H1 (cell line): Measurements from ENCODE around the gene CSNK2A3. TPM values are rescaled to one million over a fixed set of nuclear protein-coding genes. Genes with fewer than 3 reads are reported as not detected.

Source experiments
- CTCF ChIA-PET: fragments of 300-600 bp; sonication (Branson Sonifier 250); formaldehyde crosslinking; loops from one replicate; lab custom pipeline; 2021; ENCODE audit not compliant: partially characterized antibody; lab: Charles Lee
- POLR2A ChIA-PET: fragments of 300-600 bp; sonication (Branson Sonifier 250); formaldehyde crosslinking; loops from one replicate; lab custom pipeline; 2021; ENCODE audit warnings: inconsistent platforms; ENCODE audit not compliant: partially characterized antibody; lab: Charles Lee
- DNase-seq, 2 experiments: peaks; one replicate each; pipeline versions ENCODE4 v3.0.0 to v3.0.0-alpha.2; 2010 to 2022; ENCODE audit warnings: low spot score in 2 of 2, low read depth in 1 of 2, mixed read lengths in 1 of 2
- FAIRE-seq: peaks from 2 replicates; lab custom pipeline; 2011; peaks lifted over from hg19 to GRCh38; lab: Jason Lieb, UNC
- H2AFZ ChIP-seq: 2 replicates; pipeline ENCODE4 v1.8.1; 2012; ENCODE audit warnings: low read length, inconsistent platforms
- H2AK5ac ChIP-seq: 2 replicates; pipeline ENCODE4 v1.6.1; 2013; ENCODE audit warnings: low read depth, low read length
- H2BK120ac ChIP-seq: replicated peaks from 2 replicates; pipeline ENCODE3; 2013; ENCODE audit warnings: low read depth, low read length, inconsistent platforms
- H2BK12ac ChIP-seq: 2 replicates; pipeline ENCODE4 v1.6.1; 2013; ENCODE audit warnings: low read depth, low read length
- H2BK15ac ChIP-seq: 2 replicates; pipeline ENCODE4 v1.6.1; 2013; ENCODE audit warnings: low read length
- H2BK20ac ChIP-seq: 2 replicates; pipeline ENCODE4 v1.6.1; 2013; ENCODE audit warnings: low read length
- H2BK5ac ChIP-seq: 2 replicates; pipeline ENCODE4 v1.6.1; 2013; ENCODE audit warnings: low read depth, low read length
- H3K14ac ChIP-seq: 2 replicates; pipeline ENCODE4 v1.6.1; 2013; ENCODE audit warnings: inconsistent platforms; ENCODE audit not compliant: insufficient read length
- H3K18ac ChIP-seq: 2 replicates; pipeline ENCODE4 v1.6.1; 2013; ENCODE audit warnings: low read length; ENCODE audit errors: extremely low read depth
- H3K23ac ChIP-seq: 2 replicates; pipeline ENCODE4 v1.6.1; 2013; ENCODE audit warnings: inconsistent platforms; ENCODE audit not compliant: insufficient read length
- H3K23me2 ChIP-seq: 2 replicates; pipeline ENCODE4 v1.6.1; 2013; ENCODE audit warnings: low read depth, low read length
- H3K27ac ChIP-seq: 2 replicates; pipeline ENCODE4 v1.6.1; 2011; ENCODE audit warnings: low read depth, low read length, inconsistent platforms
- H3K27me3 ChIP-seq, 4 experiments: replicated peaks in 1 of 4; 1 replicate in 1 of 4; 2 replicates in 3 of 4; pipeline versions ENCODE4 v1.6.1 to v1.8.1; 2011 to 2013; ENCODE audit warnings: low read length in 3 of 4, mild to moderate bottlenecking in 3 of 4, inconsistent platforms in 2 of 4, mixed read lengths in 2 of 4, moderate library complexity in 1 of 4; ENCODE audit not compliant: control insufficient read depth in 3 of 4, insufficient read depth in 3 of 4; ENCODE audit errors: extremely low read depth in 1 of 4
- H3K36me3 ChIP-seq, 4 experiments: 2 replicates each; pipeline versions ENCODE4 v1.6.1 to v1.8.1; 2011 to 2013; ENCODE audit warnings: mild to moderate bottlenecking in 4 of 4, low read length in 3 of 4, moderate library complexity in 2 of 4, control low read depth in 1 of 4, inconsistent platforms in 1 of 4; ENCODE audit not compliant: insufficient read depth in 4 of 4, control insufficient read depth in 2 of 4
- H3K4ac ChIP-seq: replicated peaks from 2 replicates; pipeline ENCODE3; 2013; ENCODE audit warnings: low read length, low read depth, mixed read lengths, inconsistent platforms; ENCODE audit not compliant: insufficient read length
- H3K4me1 ChIP-seq, 4 experiments: replicated peaks in 1 of 4; 1 replicate in 1 of 4; 2 replicates in 3 of 4; pipeline versions ENCODE4 v1.6.1 to v1.8.1; 2011 to 2013; ENCODE audit warnings: low read length in 3 of 4, inconsistent platforms in 2 of 4, mixed read lengths in 1 of 4; ENCODE audit not compliant: insufficient read depth in 4 of 4, control insufficient read depth in 3 of 4
- H3K4me2 ChIP-seq, 2 experiments: 2 replicates each; pipeline versions ENCODE4 v1.6.1 to v1.8.1; 2011 to 2013; ENCODE audit warnings: low read depth in 2 of 2, low read length in 2 of 2, control low read depth in 1 of 2, inconsistent platforms in 1 of 2, mild to moderate bottlenecking in 1 of 2; ENCODE audit not compliant: insufficient read depth in 1 of 2
- H3K4me3 ChIP-seq, 4 experiments: fragments of 200-600, 300-600 bp in 1 of 4; sonication (generic), shearing (Covaris generic), sonication (Bioruptor Twin) in 1 of 4; 2 replicates each; pipeline versions ENCODE4 v1.5.1 to v1.8.1; 2011 to 2016; ENCODE audit warnings: low read length in 4 of 4, low read depth in 3 of 4, control low read depth in 2 of 4, inconsistent platforms in 2 of 4, mild to moderate bottlenecking in 2 of 4, mixed read lengths in 1 of 4, moderate library complexity in 1 of 4; ENCODE audit not compliant: insufficient read depth in 2 of 4; ENCODE audit errors: extremely low read depth in 1 of 4
- H3K56ac ChIP-seq: replicated peaks from 2 replicates; pipeline ENCODE3; 2013; ENCODE audit warnings: low read depth, mild to moderate bottlenecking, mixed read lengths, low read length, inconsistent platforms; ENCODE audit not compliant: insufficient read length
- H3K79me1 ChIP-seq: 2 replicates; pipeline ENCODE4 v1.6.1; 2013; ENCODE audit warnings: low read depth, low read length, control low read depth
- H3K79me2 ChIP-seq, 2 experiments: 2 replicates each; pipeline versions ENCODE4 v1.6.1 to v1.8.1; 2012 to 2013; ENCODE audit warnings: low read length in 2 of 2, mild to moderate bottlenecking in 2 of 2, inconsistent platforms in 1 of 2; ENCODE audit not compliant: insufficient read depth in 2 of 2, control insufficient read depth in 1 of 2
- H3K9ac ChIP-seq, 4 experiments: replicated peaks in 1 of 4; 1 replicate in 1 of 4; 2 replicates in 3 of 4; pipeline versions ENCODE4 v1.6.1 to v1.8.1; 2011 to 2013; ENCODE audit warnings: low read depth in 3 of 4, low read length in 3 of 4, control low read depth in 2 of 4, mild to moderate bottlenecking in 2 of 4, moderate library complexity in 2 of 4, inconsistent platforms in 1 of 4; ENCODE audit errors: extremely low read depth in 1 of 4
- H3K9me3 ChIP-seq, 2 experiments: 2 replicates each; pipeline versions ENCODE4 v1.6.1 to v1.8.1; 2012 to 2013; ENCODE audit warnings: mild to moderate bottlenecking in 2 of 2, moderate library complexity in 2 of 2, control low read depth in 1 of 2, inconsistent platforms in 1 of 2, low read depth in 1 of 2, low read length in 1 of 2, mixed read lengths in 1 of 2; ENCODE audit not compliant: insufficient read depth in 2 of 2
- H4K20me1 ChIP-seq, 2 experiments: replicated peaks in 1 of 2; 2 replicates each; pipeline versions ENCODE3 to v1.8.1; 2011 to 2013; ENCODE audit warnings: inconsistent platforms in 2 of 2, low read length in 2 of 2, mild to moderate bottlenecking in 1 of 2; ENCODE audit not compliant: insufficient read depth in 2 of 2, control insufficient read depth in 1 of 2
- H4K5ac ChIP-seq: 2 replicates; pipeline ENCODE4 v1.6.1; 2013; ENCODE audit warnings: low read length, low read depth, mixed read lengths, inconsistent platforms; ENCODE audit not compliant: insufficient read length
- H4K8ac ChIP-seq: 2 replicates; pipeline ENCODE4 v1.8.0; 2013; ENCODE audit warnings: mild to moderate bottlenecking, moderate library complexity, low read length, inconsistent platforms; ENCODE audit not compliant: insufficient read depth; ENCODE audit errors: extremely low read depth
- H4K91ac ChIP-seq: replicated peaks from 2 replicates; pipeline ENCODE3; 2013; ENCODE audit warnings: low read length, mixed read lengths, inconsistent platforms; ENCODE audit not compliant: insufficient read length
- BACH1 ChIP-seq: IDR thresholded peaks from 2 replicates; pipeline ENCODE4 v1.6.1; 2012; ENCODE audit warnings: low read length, improper control_type of control experiment
- CHD1 ChIP-seq: IDR thresholded peaks from 2 replicates; pipeline ENCODE4 v1.6.1; 2012; ENCODE audit warnings: low read depth, low read length, improper control_type of control experiment
- CHD2 ChIP-seq: IDR thresholded peaks from 2 replicates; pipeline ENCODE4 v1.6.1; 2012; ENCODE audit warnings: low read length, improper control_type of control experiment
- GABPA ChIP-seq: IDR thresholded peaks from 2 replicates; pipeline ENCODE4 v1.6.1; 2011; ENCODE audit warnings: mild to moderate bottlenecking, low read length, moderate library complexity, borderline replicate concordance; ENCODE audit not compliant: insufficient read depth
- JUN ChIP-seq: IDR thresholded peaks from 2 replicates; pipeline ENCODE4 v1.6.1; 2011; ENCODE audit warnings: low read depth, mild to moderate bottlenecking, improper control_type of control experiment, low read length
- POU5F1 ChIP-seq: IDR thresholded peaks from 2 replicates; pipeline ENCODE4 v1.6.1; 2011; ENCODE audit warnings: low read depth, mild to moderate bottlenecking, low read length, moderate library complexity
- RAD21 ChIP-seq, 2 experiments: IDR thresholded peaks in 1 of 2; conservative IDR thresholded peaks in 1 of 2; 2 replicates each; pipeline ENCODE4 v1.6.1; 2011; ENCODE audit warnings: low read depth in 2 of 2, low read length in 2 of 2, improper control_type of control experiment in 1 of 2, inconsistent platforms in 1 of 2, mild to moderate bottlenecking in 1 of 2, moderate library complexity in 1 of 2
- TBP ChIP-seq: IDR thresholded peaks from 2 replicates; pipeline ENCODE4 v1.6.1; 2011; ENCODE audit warnings: low read depth, low read length, improper control_type of control experiment
- ZNF274 ChIP-seq: IDR thresholded peaks from 2 replicates; pipeline ENCODE4 v1.7.0; 2012; ENCODE audit warnings: low read length, borderline replicate concordance; ENCODE audit errors: extremely low read depth
- WGBS, 2 experiments: shearing (Covaris generic) in 1 of 2; methylation state at CpG; one replicate each; pipeline versions ENCODE4 v1.1.6 to v1.1.7; 2013 to 2015; ENCODE audit warnings: low lambda C conversion rate in 2 of 2, mixed read lengths in 2 of 2, inconsistent platforms in 1 of 2, low coverage in 1 of 2, missing lambda C conversion rate in 1 of 2; ENCODE audit not compliant: insufficient replicate concordance in 2 of 2, insufficient coverage in 1 of 2, insufficient read length in 1 of 2; ENCODE audit errors: extremely low coverage in 1 of 2, missing lambda C conversion rate in 1 of 2; 5-methylcytosine and 5-hydroxymethylcytosine counted together
- polyA plus RNA-seq, 7 experiments: library from polyadenylated mRNA; depleted of rRNA in 3 of 7; stranded (reverse) in 5 of 7; unstranded in 2 of 7; fragments of >200 nt in 5 of 7; fragments of 200-250 nt in 2 of 7; gene quantifications; 1 replicate in 5 of 7; 2 replicates in 1 of 7; 4 replicates in 1 of 7; pipeline versions ENCODE4 v1.2.1 to v1.2.3, GENCODE V29; 2011 to 2013; ENCODE audit warnings: missing spikeins in 2 of 7, mixed read lengths in 2 of 7
- total RNA-seq: library from RNA; stranded (reverse); fragmentation: NEBNext Ultra II Directional; extraction: Animal tissue kit (Norgen Biotek cat#: 25700); gene quantifications from 2 replicates; pipeline ENCODE4 v1.2.1, GENCODE V29; 2021
- TF ChIP-seq, protein P1 (sequence below): IDR thresholded peaks from 2 replicates; pipeline ENCODE4 v1.6.1; 2012; ENCODE audit warnings: inconsistent platforms

Gene CSNK2A3
- total and polyA plus RNA-seq, 2 of the 8 experiments (the other 6 are each of a cell fraction or from before 2014, with no cell fraction given), result 0.69 to 1.0 TPM

DNA sequence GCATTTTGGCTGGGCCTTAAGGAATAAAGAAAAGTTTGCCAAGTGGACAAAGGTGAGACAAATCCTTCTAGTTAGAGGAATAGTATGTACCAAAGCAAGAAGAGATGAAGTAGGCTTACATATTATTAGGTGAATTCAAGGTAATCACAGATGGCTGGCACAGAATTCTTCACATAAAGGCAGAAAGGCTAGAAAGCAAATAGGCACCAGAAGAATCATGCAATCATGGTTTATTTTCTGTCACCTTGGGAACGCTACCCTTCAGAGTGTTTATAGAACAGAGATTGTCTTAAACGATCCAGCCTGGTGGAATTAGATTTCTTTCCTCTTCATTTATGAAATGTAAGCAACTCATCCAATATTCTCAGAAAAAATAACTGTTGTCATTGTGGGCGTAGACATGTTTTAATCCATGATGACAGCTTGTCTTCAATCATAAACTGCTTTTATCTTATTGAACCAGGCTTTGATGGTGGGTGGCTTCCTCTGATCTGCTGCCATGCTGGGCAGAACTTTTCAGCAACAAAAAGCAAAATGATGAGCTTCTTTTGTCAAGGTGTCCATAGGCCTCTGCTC, 49.0 kb upstream of the CSNK2A3 start:
- ChIA-PET CTCF (interaction anchor here (0.8 to 4.0 kb wide), 16 partner anchors 8 to 458 kb away, joined by 3 to 24 read pairs (median 3); no protein-coding TSS in a partner anchor), POLR2A (no interaction called here)
- Histone ChIP-seq H3K9ac (no peak overlapping the region), H3K4me3 (no peak overlapping the region), H3K23ac (no peak overlapping the region), H4K20me1 (no peaks in the 10 kb centered on the region), H2AK5ac (no peak overlapping the region), H2BK15ac (no peak overlapping the region), H4K8ac (no peak overlapping the region), H3K79me2 (no peaks in the 10 kb centered on the region), H2AFZ (no peak overlapping the region), H3K14ac (no peak overlapping the region), H3K4me2 (no peak overlapping the region), H2BK12ac (no peak overlapping the region), H3K23me2 (no peaks in the 10 kb centered on the region), H3K79me1 (no peaks in the 10 kb centered on the region), H2BK5ac (no peak overlapping the region), H3K18ac (no peak overlapping the region), H4K91ac (no peak overlapping the region), H4K5ac (no peak overlapping the region), H3K27ac (no peak overlapping the region), H3K27me3 (no peaks in the 10 kb centered on the region), H3K4ac (no peak overlapping the region), H2BK20ac (no peak overlapping the region), H3K36me3 (no peaks in the 10 kb centered on the region), H3K4me1 (peaks cover 0 to 13% (median 4%) of the 10 kb centered on the region in 4 experiments; a peak in 4 of 7 replicates), H2BK120ac (no peak overlapping the region), H3K56ac (no peak overlapping the region), H3K9me3 (no peaks in the 10 kb centered on the region)
- FAIRE-seq (no peak), DNase-seq (no peak)
- TF ChIP-seq CHD1, result no peak
- TF ChIP-seq POU5F1, result no peak
- no peak for TF ChIP-seq GABPA
- TF ChIP-seq JUN, result no peak
- no peak for TF ChIP-seq TBP
- TF ChIP-seq CHD2, result no peak
- TF ChIP-seq ZNF274, result no peak
- no peak for TF ChIP-seq BACH1
- no peak for TF ChIP-seq RAD21 (IDR thresholded peaks at IDR 0.05 in 1 of 2, conservative IDR thresholded peaks at IDR 0.05 in 1 of 2; ENCODE audit: low read depth in 2 of 2, low read length in 2 of 2)
- TF ChIP-seq, protein P1, sequence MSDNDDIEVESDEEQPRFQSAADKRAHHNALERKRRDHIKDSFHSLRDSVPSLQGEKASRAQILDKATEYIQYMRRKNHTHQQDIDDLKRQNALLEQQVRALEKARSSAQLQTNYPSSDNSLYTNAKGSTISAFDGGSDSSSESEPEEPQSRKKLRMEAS, result no peak
- WGBS, 2 experiments, result 92% methylated on average over 3 of the region's 3 CpGs; no CpG with 5 or more reads in 1 of the 2 experiments
